Activated CD8-positive, alpha-beta memory T cell treated with anti-CD3 and anti-CD28 coated beads, Interleukin-2, amount 50 U/mL, for 4 hours (primary cell): Measurements from ENCODE around the gene PLXNC1.

Experiments used
- DNase-seq: peaks from one replicate; pipeline ENCODE4 v3.0.0-alpha.2; 2020

The PLXNC1 gene

GRCh38 chr12:94147991-94148738, at the start of gene PLXNC1:
Gene PLXNC1 (plus strand): TSS chr12:94148577. CDS start chr12:94148972, 395 bp downstream.
- peak; percentile 70 for DNase-seq

- DNase-seq, result no peak
These were observed 49.2 kb upstream of the PLXNC1 start for GRCh38 chr12:94099191-94099590.

DNA sequence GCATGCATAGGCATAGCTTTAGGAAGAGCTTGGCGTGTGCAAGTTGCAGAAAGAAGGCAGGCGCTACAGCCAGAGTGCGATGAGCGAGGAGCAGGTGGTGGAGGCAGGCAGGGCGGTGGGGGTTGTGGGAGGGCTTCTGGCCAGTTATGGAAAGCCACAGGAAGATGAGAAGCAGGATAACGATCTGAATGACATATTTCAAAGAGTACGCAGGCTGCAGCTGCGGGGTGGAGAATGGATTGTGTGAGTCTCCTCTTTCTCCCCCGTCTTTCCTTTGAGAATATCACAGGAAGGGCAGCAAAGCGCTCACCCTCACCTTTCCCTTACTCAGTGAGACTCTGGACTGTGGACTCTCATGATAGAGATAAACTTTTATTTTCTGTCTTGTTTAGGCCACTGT, 48.7 kb upstream of the PLXNC1 start:
- DNase-seq, result no peak

- DNase-seq, result no peak
These were observed 48.2 kb upstream of the PLXNC1 start for GRCh38 chr12:94100211-94100627.

- peak; percentile 83 for DNase-seq
These were observed 47.2 kb upstream of the PLXNC1 start for GRCh38 chr12:94100990-94101737.

DNA sequence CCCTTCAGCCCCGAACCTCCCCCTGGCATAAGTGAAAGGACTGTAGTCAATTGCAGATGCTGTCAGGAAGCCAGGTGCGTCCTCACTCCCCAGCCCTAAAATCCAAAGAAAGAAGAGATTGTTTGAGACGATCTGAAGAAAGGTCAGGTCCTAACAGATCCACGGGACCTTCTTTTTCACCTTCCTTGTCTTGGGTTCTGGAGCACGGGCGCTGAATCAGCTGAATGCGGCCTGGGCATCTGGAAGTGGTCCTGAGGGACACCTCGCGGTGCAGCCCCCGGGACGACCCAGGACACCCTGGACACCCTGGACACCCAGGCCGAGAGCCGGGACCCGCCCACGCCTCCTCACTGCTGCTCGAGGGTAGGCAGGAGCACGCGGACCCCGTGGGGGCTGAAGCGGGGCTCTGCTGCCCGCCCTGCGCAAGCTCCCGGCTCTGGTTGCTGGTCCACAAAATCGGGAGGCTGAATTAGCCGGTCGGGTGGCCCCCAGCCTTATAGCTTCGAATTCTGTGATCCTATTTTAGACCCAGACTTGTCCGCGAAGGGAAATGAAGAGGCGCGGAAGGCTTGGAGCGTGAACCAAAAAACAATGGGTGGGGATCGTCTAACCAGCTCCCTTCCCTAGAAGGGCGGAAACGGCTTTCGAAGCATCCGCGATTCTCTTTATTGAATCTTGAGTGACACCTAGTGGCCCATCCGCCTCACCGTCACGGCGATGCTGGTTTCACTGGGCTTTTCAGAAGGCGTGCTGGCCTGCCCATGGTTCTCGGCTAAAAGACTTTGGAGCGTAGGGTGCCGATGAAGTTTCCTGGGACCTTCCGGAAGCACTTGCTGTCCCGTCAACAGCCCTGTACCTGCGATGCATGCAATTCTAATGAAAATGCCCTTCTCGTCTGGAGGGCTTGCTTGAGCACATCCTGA, 46.4 kb upstream of the PLXNC1 start:
- DNase-seq, result peak; percentile 83

DNA sequence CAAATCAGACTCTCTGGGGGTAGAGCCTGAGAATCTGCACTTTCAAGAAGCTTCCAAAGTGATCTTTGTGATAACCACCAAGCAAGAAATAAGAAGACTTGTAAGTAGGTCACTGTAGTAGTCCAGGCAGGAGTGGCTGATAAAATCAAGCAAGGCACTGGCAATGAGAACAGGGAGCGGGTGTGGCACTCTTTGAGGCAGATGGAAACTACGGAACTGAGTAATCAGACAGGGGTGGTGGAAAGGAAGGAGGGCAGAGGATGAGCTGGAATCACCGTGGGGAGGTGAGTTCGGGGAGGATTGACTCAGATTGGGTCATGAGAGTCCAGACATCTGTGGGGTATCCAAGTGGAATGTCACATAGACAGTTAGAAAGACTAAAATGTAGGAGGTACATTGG, 44.4 kb upstream of the PLXNC1 start:
- no peak for DNase-seq

DNA sequence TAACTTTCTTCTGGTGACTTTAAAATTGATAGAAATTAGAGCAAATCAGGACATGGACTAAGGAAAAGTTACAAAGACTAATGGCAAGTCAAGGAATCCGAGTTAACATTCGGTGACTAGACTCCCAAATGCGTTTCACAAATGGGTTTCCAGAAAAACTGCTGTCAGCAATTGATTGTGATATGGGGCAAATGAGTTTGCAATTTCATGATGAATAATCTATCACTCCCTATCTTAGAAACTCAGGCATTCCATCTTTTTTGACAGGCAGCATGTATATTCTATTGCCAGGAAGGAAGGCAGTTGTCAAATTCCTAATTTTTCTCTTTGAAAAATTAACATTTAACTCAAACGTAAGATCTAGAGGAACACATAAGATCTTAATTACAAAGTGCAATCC, 40.5 kb upstream of the PLXNC1 start:
- no peak for DNase-seq

- DNase-seq, result peak; percentile 45
These were observed 39.2 kb upstream of the PLXNC1 start for GRCh38 chr12:94109160-94109559.

DNA sequence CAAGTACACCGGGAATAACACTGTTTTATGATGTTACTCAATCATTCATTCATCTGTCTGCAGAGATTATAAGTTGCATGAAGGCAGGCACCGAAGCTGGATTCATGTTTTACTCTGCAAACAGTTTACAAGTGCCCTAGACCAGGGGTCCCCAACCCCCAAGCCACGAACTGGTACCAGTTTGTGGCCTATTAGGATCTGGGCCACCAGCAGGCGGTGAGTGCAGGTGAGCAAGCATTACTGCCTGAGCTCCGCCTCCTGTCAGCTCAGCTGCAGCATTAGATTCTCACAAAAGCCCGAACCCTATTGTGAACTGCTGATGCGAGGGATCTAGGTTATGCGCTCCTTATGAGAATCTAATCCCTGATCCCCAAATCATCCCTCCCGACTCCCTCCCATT, 38.1 kb upstream of the PLXNC1 start:
- DNase-seq, result no peak

DNA sequence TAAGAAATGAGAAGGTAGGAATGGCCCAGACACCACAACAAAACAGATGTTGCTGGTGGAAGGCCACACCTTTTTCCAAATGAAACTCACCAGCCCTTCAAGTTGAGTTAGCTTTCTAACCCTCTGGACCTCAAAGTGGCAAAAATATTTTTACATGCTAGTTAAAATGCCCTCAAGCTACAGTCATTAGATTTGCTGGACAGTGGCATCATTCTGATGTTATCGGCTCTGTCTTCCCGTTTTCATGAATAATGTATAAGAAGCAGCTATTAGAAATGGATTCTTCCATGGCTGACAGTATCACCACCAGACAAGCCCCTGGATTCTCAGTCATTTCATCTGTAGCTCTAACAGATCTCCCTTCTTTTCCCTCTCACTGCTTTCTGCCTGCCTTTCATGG, 37.1 kb upstream of the PLXNC1 start:
- DNase-seq, result no peak

DNA sequence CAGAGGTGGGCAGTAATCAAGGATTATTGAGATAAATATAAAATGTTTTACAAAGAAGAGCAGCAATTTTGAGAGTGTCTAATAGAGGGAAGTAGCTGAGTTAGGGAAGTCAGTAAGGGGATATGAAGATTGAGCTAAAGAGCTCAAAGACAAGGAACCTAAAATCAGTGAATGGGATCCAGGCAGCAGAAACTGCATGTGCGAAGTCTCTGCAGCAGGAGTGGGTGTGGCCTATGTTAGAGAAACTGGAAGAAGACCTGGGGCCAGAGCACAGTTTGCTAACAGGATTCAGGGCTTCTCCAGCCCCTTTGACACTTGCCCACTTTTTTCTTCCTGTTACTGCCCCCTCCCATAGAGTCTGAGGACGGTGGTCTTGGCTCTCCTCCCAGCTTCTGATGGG, 36.3 kb upstream of the PLXNC1 start:
- DNase-seq, result no peak

- DNase-seq, result no peak
These were observed 34.2 kb upstream of the PLXNC1 start for GRCh38 chr12:94114166-94114565.

- DNase-seq, result no peak
These were observed 32.2 kb upstream of the PLXNC1 start for GRCh38 chr12:94116191-94116590.

- DNase-seq, result no peak
These were observed 26.5 kb upstream of the PLXNC1 start for GRCh38 chr12:94121886-94122285.

DNA sequence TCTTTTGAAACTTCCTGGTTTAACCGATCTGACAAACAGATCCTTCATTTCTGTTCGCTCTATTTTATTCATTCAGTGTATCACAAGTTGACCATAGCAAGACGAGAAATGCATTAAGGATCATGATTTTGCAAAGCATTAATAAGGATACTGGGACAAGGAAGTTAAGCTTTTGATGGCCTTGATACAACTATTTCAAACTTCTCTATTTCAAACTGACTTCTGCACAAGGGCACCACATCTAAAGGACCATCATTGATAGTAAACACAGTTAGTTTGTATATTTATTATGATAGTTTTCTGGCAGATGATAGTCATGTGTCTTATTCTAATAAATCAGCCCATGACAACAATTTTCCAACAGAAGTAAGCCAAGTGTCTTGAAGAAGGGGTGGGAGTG, 25.8 kb upstream of the PLXNC1 start:
- DNase-seq, result no peak

- no peak for DNase-seq
These were observed 25.2 kb upstream of the PLXNC1 start for GRCh38 chr12:94123127-94123526.

DNA sequence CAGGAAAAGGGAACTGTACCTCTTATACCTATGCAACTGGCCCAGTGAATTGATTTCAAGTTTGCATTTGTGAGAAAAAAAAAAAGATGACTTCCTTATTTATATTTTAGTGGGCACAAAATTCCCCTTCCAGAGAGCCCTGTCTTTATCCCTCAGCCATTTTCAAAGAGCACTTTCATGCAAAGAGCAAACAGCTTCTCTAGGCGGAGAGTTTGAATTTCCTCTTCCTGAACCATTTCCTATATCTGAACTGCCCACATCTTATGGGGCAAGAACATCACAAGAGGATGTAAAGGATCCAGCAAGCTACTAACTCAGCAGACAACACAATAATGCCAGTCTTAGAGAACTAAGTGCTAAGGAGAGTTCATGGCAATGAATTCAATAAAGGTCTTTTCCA, 22.3 kb upstream of the PLXNC1 start:
- no peak for DNase-seq

DNA sequence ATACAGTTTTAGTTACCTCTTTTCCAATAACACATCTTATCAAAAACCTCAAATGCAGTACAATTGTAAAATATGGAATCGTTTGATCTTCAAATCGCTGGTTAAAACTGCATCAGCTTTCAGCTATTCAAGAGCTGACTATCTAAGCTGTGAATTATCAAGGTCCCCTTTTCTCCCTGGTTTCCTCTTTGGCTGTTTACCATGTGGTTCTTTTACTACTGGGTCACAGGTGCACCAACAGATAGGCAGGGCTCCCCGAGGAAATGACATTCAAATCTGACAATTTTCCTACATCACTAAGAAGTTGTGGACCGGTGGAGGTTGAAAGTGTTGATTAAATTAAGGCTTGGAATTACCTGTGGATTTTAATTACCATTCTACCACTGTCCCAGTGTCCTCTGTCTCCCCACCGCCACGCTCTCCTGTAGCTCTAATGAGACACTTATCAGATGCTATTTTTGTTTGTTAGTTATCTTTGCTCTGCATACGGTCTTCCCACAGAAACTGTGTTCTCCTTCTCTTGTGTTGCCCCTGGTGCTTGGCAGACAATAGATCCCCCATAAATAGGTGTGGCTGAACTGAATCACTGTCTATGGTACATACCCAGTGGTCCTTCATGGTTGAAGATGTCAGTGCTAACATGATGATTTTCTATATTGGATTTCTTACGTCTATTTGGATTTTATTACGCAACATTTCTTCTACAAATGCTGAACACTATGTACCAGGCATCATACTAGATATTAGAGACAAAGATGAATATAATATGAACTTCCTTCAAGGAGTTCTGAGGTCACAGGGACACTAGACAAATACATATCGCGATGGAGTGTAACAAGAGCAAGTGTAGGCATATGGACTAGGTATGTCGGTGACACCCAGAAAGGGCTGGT, 20.9 kb upstream of the PLXNC1 start:
- no peak for DNase-seq

DNA sequence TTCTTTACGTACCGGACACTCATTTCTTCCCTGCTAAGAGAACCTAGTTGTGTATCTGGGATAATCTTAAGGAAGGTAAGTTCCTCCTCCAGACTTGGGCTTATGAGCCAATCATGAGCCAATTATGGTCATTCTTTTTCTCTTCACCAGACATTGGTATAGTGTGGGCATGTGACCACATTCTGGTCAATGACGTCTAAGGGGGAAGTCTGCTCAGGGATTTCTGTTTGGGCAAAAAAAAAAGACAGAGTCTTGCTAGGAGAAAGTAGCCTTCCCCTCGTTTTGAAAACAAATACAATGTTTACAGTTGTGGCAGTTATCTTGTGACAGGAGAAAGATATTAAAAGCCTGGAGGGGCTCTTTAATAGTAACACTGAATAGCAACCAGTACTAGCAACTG, 20.1 kb upstream of the PLXNC1 start:
- no peak for DNase-seq

DNA sequence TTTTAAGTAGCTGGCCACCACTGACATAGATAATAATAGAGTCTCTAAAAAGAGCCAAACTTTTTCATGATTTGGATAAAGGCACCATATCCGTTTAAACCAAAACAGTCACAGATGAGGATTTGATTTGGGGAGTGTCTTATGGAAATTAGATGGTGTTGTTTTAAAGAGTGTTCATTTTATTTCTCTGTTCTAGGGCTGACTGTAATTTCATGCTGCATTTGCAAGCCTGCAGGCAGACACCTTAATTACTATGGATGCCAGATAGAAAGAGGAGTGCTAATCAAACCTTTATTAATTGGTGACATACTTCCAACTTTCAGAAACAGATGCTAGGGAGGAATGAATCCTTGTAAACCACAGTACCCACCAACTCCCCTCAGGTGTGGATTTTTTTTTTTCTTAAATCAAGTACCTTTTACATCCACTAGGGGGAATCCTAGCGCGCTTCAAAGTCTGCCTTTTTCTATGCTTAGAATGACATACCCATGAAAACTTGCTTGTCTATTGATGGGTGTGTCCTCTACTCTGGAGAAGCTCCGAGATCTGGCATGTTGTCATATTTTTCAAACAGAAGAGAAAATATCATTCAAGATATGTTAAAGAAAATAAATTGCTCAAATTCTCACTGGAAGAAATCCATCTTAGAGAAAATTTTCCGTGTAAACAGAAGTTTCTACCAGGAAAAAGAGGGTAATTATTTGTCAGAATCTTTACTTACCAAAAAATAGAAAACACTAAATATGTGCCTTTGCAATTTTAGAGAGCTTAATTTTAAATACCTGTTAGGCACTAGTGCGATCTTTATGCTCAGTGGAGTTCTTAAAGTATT, 14.2 kb upstream of the PLXNC1 start:
- no peak for DNase-seq
